ENCODE measurements around the gene NCKAP5. TPM values are rescaled to one million over a fixed set of nuclear protein-coding genes. Genes with fewer than 3 reads are reported as not detected.
A peak's percentile ranks its signal among the peaks of the same experiment; 100 is the strongest.

The NCKAP5 gene
- total and polyA plus RNA-seq, 8 donors, result 0.23 to 1.5 (median 0.44) TPM

GRCh38 chr2:133496501-133497269, 71.6 kb downstream of the NCKAP5 start:
- DNase-seq (no peak), ATAC-seq (no peak), FAIRE-seq (no peak)
- no peaks in the 10 kb centered on the region for H3K4me1 ChIP-seq
- WGBS, 2 donors, result 57 to 65% methylated on average over 3 of the region's 3 CpGs
- H3K9me3 ChIP-seq, result no peaks in the 10 kb centered on the region
- no peaks in the 10 kb centered on the region for H3K27me3 ChIP-seq
- H3K4me3 ChIP-seq, result no peak overlapping the region
- H3K36me3 ChIP-seq, result no peaks in the 10 kb centered on the region
- intact Hi-C loops (cut with DNase I), result no loop called here
- H3K27ac ChIP-seq, result no peak overlapping the region
- no peak for TF ChIP-seq CTCF (IDR thresholded peaks at IDR 0.05)

GRCh38 chr2:133495226-133495625, 73.0 kb downstream of the NCKAP5 start:
- intact Hi-C loops (cut with DNase I), result no loop called here
- no peak for DNase-seq
- TF ChIP-seq CTCF (IDR thresholded peaks at IDR 0.05), result no peak
- Histone ChIP-seq H3K27ac (peak overlapping the region in 1 of 4 donors; percentile 22), H3K9me3 (no peaks in the 10 kb centered on the region), H3K27me3 (no peaks in the 10 kb centered on the region), H3K4me1 (no peaks in the 10 kb centered on the region), H3K36me3 (no peaks in the 10 kb centered on the region), H3K4me3 (no peak overlapping the region)
- ATAC-seq, result peak; percentile 40 to 83 (median 56)
- 21 to 24% methylated on average over 5 of the region's 5 CpGs for WGBS, 2 donors
- FAIRE-seq, result no peak

- peak in 2 of 4 donors; percentile 25 to 43 for ATAC-seq
- FAIRE-seq, result no peak
- intact Hi-C loops (cut with DNase I), result no loop called here
- no peak overlapping the region for H3K4me3 ChIP-seq
- no peak for DNase-seq
- WGBS, 2 donors, result 60 to 67% methylated on average over 2 of the region's 2 CpGs
- no peaks in the 10 kb centered on the region for H3K36me3 ChIP-seq
- H3K4me1 ChIP-seq, result no peaks in the 10 kb centered on the region
- no peaks in the 10 kb centered on the region for H3K9me3 ChIP-seq
- no peak overlapping the region for H3K27ac ChIP-seq
- TF ChIP-seq CTCF (IDR thresholded peaks at IDR 0.05), result no peak
- no peaks in the 10 kb centered on the region for H3K27me3 ChIP-seq
Observed at GRCh38 chr2:133492719-133493380, 75.4 kb downstream of the NCKAP5 start.

- intact Hi-C loops (cut with DNase I), result no loop called here
Observed at GRCh38 chr2:133490411-133490980, 77.8 kb downstream of the NCKAP5 start.

More at GRCh38 chr2:133490411-133490980, 77.8 kb downstream of the NCKAP5 start:
- Histone ChIP-seq H3K4me1 (no peaks in the 10 kb centered on the region), H3K36me3 (no peaks in the 10 kb centered on the region), H3K27ac (no peak overlapping the region), H3K4me3 (no peak overlapping the region), H3K9me3 (no peaks in the 10 kb centered on the region), H3K27me3 (no peaks in the 10 kb centered on the region)
- WGBS, 2 donors, result 69 to 79% methylated on average over 3 of the region's 3 CpGs
- ATAC-seq, result no peak
- no peak for DNase-seq
- no peak for TF ChIP-seq CTCF (IDR thresholded peaks at IDR 0.05)
- no peak for FAIRE-seq

Measured in pancreas (tissue), 10 donors.